CD4-positive, alpha-beta memory T cell (primary cell): Measurements from ENCODE around the gene DIAPH1. TPM values are rescaled to one million over a fixed set of nuclear protein-coding genes. Genes with fewer than 3 reads are reported as not detected.

Experiments used
- CTCF ChIA-PET: fragments of 350-600 bp; sonication (Branson Sonifier 250); formaldehyde crosslinking; loops from one replicate; lab custom pipeline; 2021; ENCODE audit warnings: inconsistent platforms; ENCODE audit not compliant: partially characterized antibody; lab: Charles Lee
- POLR2A ChIA-PET: fragments of 350-600 bp; sonication (Branson Sonifier 250); formaldehyde crosslinking; loops from one replicate; lab custom pipeline; 2021; ENCODE audit not compliant: partially characterized antibody; lab: Charles Lee
- DNase-seq, 5 donors: peaks; one replicate each; pipeline versions ENCODE4 v3.0.0 to v3.0.0-alpha.2; 2020 to 2022; ENCODE audit warnings: mixed read lengths in 1 of 5
- H3K27ac ChIP-seq: one replicate; pipeline ENCODE4 v1.7.0; 2013; ENCODE audit warnings: low read depth, low read length
- H3K27me3 ChIP-seq: 2 replicates; pipeline ENCODE4 v1.7.0; 2013; ENCODE audit warnings: mild to moderate bottlenecking, low read length, moderate library complexity; ENCODE audit not compliant: insufficient read depth
- H3K36me3 ChIP-seq: 2 replicates; pipeline ENCODE4 v1.7.0; 2013; ENCODE audit warnings: mild to moderate bottlenecking, low read length, moderate library complexity; ENCODE audit not compliant: insufficient read depth
- H3K4me1 ChIP-seq: 2 replicates; pipeline ENCODE4 v1.7.0; 2013; ENCODE audit warnings: mild to moderate bottlenecking, low read length, moderate library complexity; ENCODE audit not compliant: insufficient read depth
- H3K4me3 ChIP-seq, 2 donors: one replicate each; pipeline ENCODE4 v1.7.0; 2013; ENCODE audit warnings: low read length in 2 of 2, mild to moderate bottlenecking in 1 of 2
- H3K9me3 ChIP-seq, 2 donors: one replicate each; pipeline ENCODE4 v1.7.0; 2013; ENCODE audit warnings: low read length in 2 of 2, control low read depth in 1 of 2; ENCODE audit not compliant: control insufficient read depth in 1 of 2
- H3K27ac Mint-ChIP-seq, 7 donors: one replicate each; pipeline ENCODE4 v1.8.0; 2020 to 2021; ENCODE audit warnings: mixed read lengths in 7 of 7, mild to moderate bottlenecking in 6 of 7, inconsistent platforms in 3 of 7, moderate library complexity in 3 of 7
- H3K27me3 Mint-ChIP-seq, 2 donors: one replicate each; pipeline ENCODE4 v1.8.0; 2020 to 2021; ENCODE audit warnings: mixed read lengths in 2 of 2
- H3K36me3 Mint-ChIP-seq, 2 donors: one replicate each; pipeline ENCODE4 v1.8.0; 2020 to 2021; ENCODE audit warnings: mixed read lengths in 2 of 2, inconsistent platforms in 1 of 2, mild to moderate bottlenecking in 1 of 2
- H3K4me1 Mint-ChIP-seq, 4 donors: one replicate each; pipeline ENCODE4 v1.8.0; 2020 to 2021; ENCODE audit warnings: mixed read lengths in 4 of 4, mild to moderate bottlenecking in 1 of 4
- H3K4me3 Mint-ChIP-seq, 8 donors: one replicate each; pipeline ENCODE4 v1.8.0; 2020 to 2021; ENCODE audit warnings: mixed read lengths in 8 of 8, mild to moderate bottlenecking in 7 of 8, moderate library complexity in 6 of 8, inconsistent platforms in 3 of 8
- H3K9me3 Mint-ChIP-seq, 8 donors: one replicate each; pipeline ENCODE4 v1.8.0; 2020 to 2021; ENCODE audit warnings: mixed read lengths in 8 of 8, mild to moderate bottlenecking in 5 of 8, inconsistent platforms in 3 of 8, moderate library complexity in 1 of 8
- intact Hi-C: fragments of 100-400 bp; cut with micrococcal nuclease; formaldehyde crosslinking; loops from one replicate; pipeline ENCODE4 v1.15.1; 2023
- polyA plus RNA-seq, 2 donors: library from polyadenylated mRNA; unstranded; fragments of 300-500 nt; fragmentation: Illumina TruSeq; gene quantifications; one replicate each; pipeline ENCODE4 v1.2.3, GENCODE V29; 2021
- total RNA-seq, 2 experiments: library from RNA; stranded (reverse); gene quantifications; one replicate each; pipeline ENCODE4 v1.2.3, GENCODE V29; 2021

DIAPH1 gene
- total and polyA plus RNA-seq, 4 experiments from 2014 or later, result 81.5 to 211 (median 178) TPM

DNA sequence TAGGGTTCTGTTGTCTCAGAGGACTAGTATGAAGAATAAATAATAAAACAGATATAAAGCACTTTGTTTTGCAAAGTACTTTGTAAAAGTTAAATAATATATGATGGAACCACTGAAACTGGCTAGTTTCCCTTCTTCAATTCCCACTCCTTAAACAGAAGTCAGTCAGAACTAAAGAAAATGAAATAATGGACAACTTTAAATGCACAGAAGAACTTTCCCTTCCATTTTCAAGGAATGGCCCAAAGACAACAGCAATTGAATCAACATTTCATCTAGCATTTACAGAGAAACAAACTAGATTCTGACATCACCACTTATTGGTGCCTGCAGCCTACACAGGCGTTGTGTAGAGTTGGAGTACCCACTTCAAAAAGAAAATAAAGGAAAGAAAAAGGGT lies 16.2 kb downstream of the DIAPH1 start:
- Mint-ChIP-seq H3K4me1 (peaks cover 70 to 98% (median 84%) of the 10 kb centered on the region in 4 donors), H3K4me3 (peak overlapping the region; percentile 17 to 83 (median 68)), H3K9me3 (no peaks in the 10 kb centered on the region), H3K36me3 (peaks cover 0 to 10% of the 10 kb centered on the region in 2 donors), H3K27ac (peak overlapping the region; percentile 89 to 95 (median 91)), H3K27me3 (no peaks in the 10 kb centered on the region)
- no peak overlapping the region for H3K4me3 ChIP-seq
- intact Hi-C loops, result no loop called here
- no peaks in the 10 kb centered on the region for H3K9me3 ChIP-seq
- ChIA-PET POLR2A (interaction anchor here (0.6 to 14.5 kb wide), 5 partner anchors 10 to 555 kb away, joined by 3 to 314 read pairs (median 53); partner anchors contain the start of genes DIAPH1, HDAC3 and RELL2), CTCF (interaction anchor here (0.8 to 11.1 kb wide), 3 partner anchors 11 to 23 kb away, joined by 3 to 169 read pairs (median 166); partner anchors contain the start of gene DIAPH1)
- peaks cover 98% of the 10 kb centered on the region for H3K4me1 ChIP-seq
- H3K27ac ChIP-seq, result peak overlapping the region; percentile 72
- no peaks in the 10 kb centered on the region for H3K27me3 ChIP-seq
- H3K36me3 ChIP-seq, result no peaks in the 10 kb centered on the region
- DNase-seq, result no peak

DNA sequence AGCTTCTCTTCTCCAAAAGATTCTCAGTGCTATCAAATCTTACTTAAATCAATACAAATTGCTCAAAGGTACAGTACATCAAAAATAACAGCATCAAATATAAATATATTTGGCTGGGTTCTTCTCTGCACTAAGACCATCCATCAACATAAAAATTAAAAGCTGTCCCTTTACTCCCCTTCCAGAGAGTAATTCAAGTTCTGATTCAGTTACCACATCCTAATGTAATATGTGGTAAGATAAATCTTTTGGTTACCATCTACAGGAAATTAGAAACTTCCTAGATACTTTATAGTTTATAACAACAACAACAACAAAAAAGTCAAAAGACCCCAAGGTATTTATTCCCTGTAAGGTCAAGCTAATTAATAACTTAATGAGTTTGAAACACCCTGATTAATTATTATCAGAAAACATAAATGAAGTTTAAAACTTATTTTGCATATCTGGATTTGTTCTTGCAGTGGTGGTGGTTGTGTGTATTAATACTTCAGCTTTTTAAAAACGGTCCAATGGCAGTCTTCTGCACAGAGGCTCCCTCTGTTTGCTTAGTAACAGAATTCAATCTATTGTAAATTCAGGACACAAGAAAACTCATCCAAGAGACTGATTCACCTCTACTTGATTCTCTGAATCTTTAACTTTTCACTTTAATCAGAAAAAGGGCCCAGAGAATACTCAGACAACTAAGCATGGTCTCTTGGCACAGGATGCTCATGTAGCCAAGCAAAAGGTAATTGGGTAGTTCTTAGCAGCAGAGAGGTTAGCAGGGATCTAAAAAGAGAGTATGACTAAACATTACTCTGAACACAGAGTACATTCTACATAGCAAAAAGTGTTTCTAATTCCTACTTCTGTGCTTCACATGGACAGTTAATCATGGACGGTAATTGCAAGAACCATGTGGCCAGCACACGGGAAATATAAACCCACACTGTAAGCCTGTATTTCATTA lies 20.1 kb downstream of the DIAPH1 start:
- H3K4me1 Mint-ChIP-seq, result peaks cover 62 to 89% (median 76%) of the 10 kb centered on the region in 4 donors
- DNase-seq, result peak in 2 of 5 donors; percentile 23 to 35
- H3K27ac Mint-ChIP-seq, result peak overlapping the region; percentile 70 to 94 (median 91)
- Histone ChIP-seq H3K36me3 (peaks cover 3% of the 10 kb centered on the region), H3K9me3 (no peaks in the 10 kb centered on the region), H3K4me1 (peaks cover 92% of the 10 kb centered on the region), H3K27me3 (no peaks in the 10 kb centered on the region), H3K27ac (peak overlapping the region; percentile 34), H3K4me3 (no peak overlapping the region)
- intact Hi-C loops, result no loop called here
- CTCF ChIA-PET, result interaction anchor here (0.8 to 2.4 kb wide), 9 partner anchors 8 to 93 kb away, joined by 3 to 56 read pairs (median 5); partner anchors contain the start of genes DIAPH1, HDAC3 and RELL2
- no peaks in the 10 kb centered on the region for H3K9me3 Mint-ChIP-seq
- H3K27me3 Mint-ChIP-seq, result no peaks in the 10 kb centered on the region
- H3K36me3 Mint-ChIP-seq, result peaks cover 11 to 25% of the 10 kb centered on the region in 2 donors
- POLR2A ChIA-PET, result interaction anchor here (0.7 to 14.5 kb wide), 10 partner anchors 8 to 278 kb away, joined by 3 to 314 read pairs (median 4); partner anchors contain the start of genes DIAPH1, FCHSD1, HDAC3 and RELL2
- H3K4me3 Mint-ChIP-seq, result peak overlapping the region; percentile 43 to 80 (median 64)

DNA sequence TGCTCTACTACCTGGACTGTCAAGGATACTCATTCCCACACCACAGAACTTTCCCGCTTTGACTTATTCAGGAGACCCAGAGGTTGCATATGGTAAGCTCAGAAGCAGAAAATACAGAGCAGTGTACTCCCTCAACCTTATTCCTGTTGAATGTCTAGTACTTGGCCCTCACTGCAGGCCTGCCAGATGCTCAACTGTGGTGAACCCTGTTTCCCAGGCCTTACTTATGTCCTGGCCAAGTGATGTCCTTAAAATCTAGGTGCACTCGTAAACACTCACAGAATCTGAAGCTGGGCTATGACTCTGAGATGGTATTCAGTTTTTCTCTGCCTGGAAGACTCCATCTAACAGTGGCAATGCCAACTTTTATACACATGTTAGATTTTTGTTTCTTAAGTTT lies 21.0 kb downstream of the DIAPH1 start:
- Histone ChIP-seq H3K4me3 (peak overlapping the region in 1 of 2 donors; percentile 11), H3K4me1 (peaks cover 92% of the 10 kb centered on the region)
- H3K4me1 Mint-ChIP-seq, result peaks cover 59 to 87% (median 73%) of the 10 kb centered on the region in 4 donors

DNA sequence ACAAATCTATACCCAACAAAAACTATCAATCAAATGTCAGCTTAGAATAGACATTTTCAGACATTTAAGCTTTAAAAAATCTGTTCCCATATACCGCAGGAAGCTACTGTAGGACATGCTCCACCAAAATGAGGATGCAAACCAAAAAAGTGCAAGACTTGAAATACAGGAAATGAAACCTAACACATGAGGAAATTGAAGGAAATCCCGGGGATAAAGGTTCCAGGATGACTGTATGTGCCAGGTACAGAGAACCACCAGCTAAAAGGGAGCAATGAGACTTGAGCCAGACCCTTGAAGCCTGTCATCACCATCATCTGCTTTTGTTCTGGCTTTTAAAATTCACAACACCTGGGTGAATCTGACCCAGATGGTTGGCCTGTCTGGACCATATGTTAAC lies 21.4 kb downstream of the DIAPH1 start:
- Histone ChIP-seq H3K27me3 (no peaks in the 10 kb centered on the region), H3K4me3 (peak overlapping the region in 1 of 2 donors; percentile 11), H3K9me3 (no peaks in the 10 kb centered on the region), H3K36me3 (peaks cover 8% of the 10 kb centered on the region), H3K27ac (peak overlapping the region; percentile 27), H3K4me1 (peaks cover 92% of the 10 kb centered on the region)
- no peak for DNase-seq
- peaks cover 11 to 30% of the 10 kb centered on the region in 2 donors for H3K36me3 Mint-ChIP-seq
- peak overlapping the region in 7 of 8 donors; percentile 2 to 76 (median 59) for H3K4me3 Mint-ChIP-seq
- ChIA-PET CTCF (interaction anchor here (0.7 to 2.4 kb wide), 6 partner anchors 10 to 39 kb away, joined by 3 to 56 read pairs (median 6); partner anchors contain the start of genes DIAPH1, HDAC3 and RELL2), POLR2A (interaction anchor here (0.8 to 14.5 kb wide), 8 partner anchors 9 to 277 kb away, joined by 3 to 314 read pairs (median 4); partner anchors contain the start of genes DIAPH1, RELL2 and TAF7)
- H3K4me1 Mint-ChIP-seq, result peaks cover 59 to 87% (median 73%) of the 10 kb centered on the region in 4 donors
- intact Hi-C loops, result no loop called here
- H3K27ac Mint-ChIP-seq, result peak overlapping the region; percentile 48 to 94 (median 84)
- no peaks in the 10 kb centered on the region for H3K9me3 Mint-ChIP-seq
- no peaks in the 10 kb centered on the region for H3K27me3 Mint-ChIP-seq

More for the DNA sequence above, 21.0 kb downstream of the DIAPH1 start:
- POLR2A ChIA-PET, result interaction anchor here (0.7 to 14.5 kb wide), 11 partner anchors 9 to 277 kb away, joined by 3 to 314 read pairs (median 4); partner anchors contain the start of genes DIAPH1, FCHSD1, HDAC3 and RELL2
- Histone ChIP-seq H3K27me3 (no peaks in the 10 kb centered on the region), H3K36me3 (peaks cover 8% of the 10 kb centered on the region), H3K27ac (peak overlapping the region; percentile 27), H3K9me3 (no peaks in the 10 kb centered on the region)
- Mint-ChIP-seq H3K4me3 (peak overlapping the region in 7 of 8 donors; percentile 2 to 76 (median 59)), H3K27ac (peak overlapping the region; percentile 48 to 94 (median 84)), H3K9me3 (no peaks in the 10 kb centered on the region), H3K36me3 (peaks cover 11 to 28% of the 10 kb centered on the region in 2 donors), H3K27me3 (no peaks in the 10 kb centered on the region)
- CTCF ChIA-PET, result interaction anchor here (0.7 to 2.4 kb wide), 9 partner anchors 9 to 93 kb away, joined by 3 to 56 read pairs (median 5); partner anchors contain the start of genes DIAPH1, HDAC3 and RELL2
- DNase-seq, result no peak
- intact Hi-C loops, result no loop called here

DNA sequence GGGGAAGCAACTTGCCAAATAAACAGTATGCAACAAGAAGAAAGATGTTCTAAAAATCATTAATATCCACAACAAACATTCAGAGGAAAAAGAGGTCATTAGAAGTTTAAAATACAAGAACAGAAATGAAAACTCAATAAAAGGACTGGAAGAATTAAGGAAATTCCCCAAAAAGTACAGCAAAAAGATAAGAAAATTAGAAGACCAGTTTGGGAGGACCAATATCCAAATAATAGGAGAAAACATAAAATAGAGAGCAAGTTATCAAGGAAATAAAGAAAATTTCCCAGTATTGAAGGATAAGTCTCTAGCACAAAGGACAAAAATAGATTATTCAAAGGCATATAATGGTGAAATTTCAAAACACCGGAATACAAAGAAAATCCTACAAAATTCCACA lies 21.9 kb downstream of the DIAPH1 start:
- Histone ChIP-seq H3K27ac (no peak overlapping the region), H3K27me3 (no peaks in the 10 kb centered on the region), H3K9me3 (no peaks in the 10 kb centered on the region), H3K4me3 (no peak overlapping the region), H3K4me1 (peaks cover 90% of the 10 kb centered on the region), H3K36me3 (peaks cover 8% of the 10 kb centered on the region)
- ChIA-PET CTCF (interaction anchor here (1.5 to 2.4 kb wide), 5 partner anchors 10 to 40 kb away, joined by 5 to 56 read pairs (median 6); partner anchors contain the start of genes DIAPH1, HDAC3 and RELL2), POLR2A (interaction anchor here (0.8 to 14.5 kb wide), 6 partner anchors 10 to 40 kb away, joined by 3 to 314 read pairs (median 4); partner anchors contain the start of genes DIAPH1 and RELL2)
- Mint-ChIP-seq H3K9me3 (no peaks in the 10 kb centered on the region), H3K27ac (peak overlapping the region; percentile 33 to 94 (median 81)), H3K4me1 (peaks cover 62 to 86% (median 74%) of the 10 kb centered on the region in 4 donors), H3K36me3 (peaks cover 11 to 34% of the 10 kb centered on the region in 2 donors), H3K4me3 (peak overlapping the region in 6 of 8 donors; percentile 30 to 69 (median 61)), H3K27me3 (no peaks in the 10 kb centered on the region)
- no peak for DNase-seq
- intact Hi-C loops, result no loop called here

DNA sequence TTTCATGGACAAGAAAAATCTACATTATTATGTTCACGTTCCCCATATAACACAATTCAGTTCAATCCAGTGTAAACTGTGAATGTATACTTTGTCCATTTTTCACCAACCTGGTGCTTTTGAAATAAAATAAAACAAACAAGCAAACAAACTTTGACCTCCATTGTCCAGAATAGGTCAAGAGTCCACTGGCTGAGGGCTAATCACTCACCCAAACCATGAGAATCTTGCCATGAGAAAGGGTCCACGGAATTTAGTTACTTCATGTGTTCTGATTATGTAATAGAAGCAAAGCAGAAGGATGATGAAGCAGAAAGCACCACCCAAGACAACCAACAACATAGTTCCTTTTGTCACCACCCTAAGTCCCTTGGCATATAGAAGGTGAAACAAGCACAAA lies 28.7 kb downstream of the DIAPH1 start:
- POLR2A ChIA-PET, result interaction anchor here (5.6 kb wide), 1 partner anchor 26 kb away, joined by 223 read pairs; the partner anchor contains the start of gene DIAPH1
- peaks cover 45 to 70% (median 55%) of the 10 kb centered on the region in 4 donors for H3K4me1 Mint-ChIP-seq
- peak overlapping the region in 3 of 7 donors; percentile 13 to 59 (median 43) for H3K27ac Mint-ChIP-seq

More for the DNA sequence above, 28.7 kb downstream of the DIAPH1 start:
- Mint-ChIP-seq H3K36me3 (peaks cover 22 to 56% of the 10 kb centered on the region in 2 donors), H3K27me3 (no peaks in the 10 kb centered on the region), H3K9me3 (no peaks in the 10 kb centered on the region), H3K4me3 (peak overlapping the region in 1 of 8 donors; percentile 3)
- H3K9me3 ChIP-seq, result no peaks in the 10 kb centered on the region
- no peak overlapping the region for H3K4me3 ChIP-seq
- CTCF ChIA-PET, result interaction anchor here (1.1 to 6.7 kb wide), 5 partner anchors 15 to 103 kb away, joined by 3 to 712 read pairs (median 19); partner anchors contain the start of genes DIAPH1, HDAC3 and RELL2
- peaks cover 52% of the 10 kb centered on the region for H3K4me1 ChIP-seq
- H3K27ac ChIP-seq, result no peak overlapping the region
- no peak for DNase-seq
- H3K27me3 ChIP-seq, result no peaks in the 10 kb centered on the region
- H3K36me3 ChIP-seq, result peaks cover 43% of the 10 kb centered on the region
- intact Hi-C loops, result no loop called here
